ENCODE measurements around the gene SP2.
"Not testable (repeated sequence)": the region's sequence is repeated elsewhere in the genome, so short reads cannot be mapped to it uniquely, and the experiment has no call there.

Gene SP2

GRCh38 chr17:47918991-47919390 lies 23.0 kb downstream of the SP2 start:
- no peak for DNase-seq (ENCODE audit: low spot score)

- DNase-seq (ENCODE audit: low spot score) = not testable (repeated sequence)
Observed at GRCh38 chr17:47919889-47920288, 23.9 kb downstream of the SP2 start.

DNA sequence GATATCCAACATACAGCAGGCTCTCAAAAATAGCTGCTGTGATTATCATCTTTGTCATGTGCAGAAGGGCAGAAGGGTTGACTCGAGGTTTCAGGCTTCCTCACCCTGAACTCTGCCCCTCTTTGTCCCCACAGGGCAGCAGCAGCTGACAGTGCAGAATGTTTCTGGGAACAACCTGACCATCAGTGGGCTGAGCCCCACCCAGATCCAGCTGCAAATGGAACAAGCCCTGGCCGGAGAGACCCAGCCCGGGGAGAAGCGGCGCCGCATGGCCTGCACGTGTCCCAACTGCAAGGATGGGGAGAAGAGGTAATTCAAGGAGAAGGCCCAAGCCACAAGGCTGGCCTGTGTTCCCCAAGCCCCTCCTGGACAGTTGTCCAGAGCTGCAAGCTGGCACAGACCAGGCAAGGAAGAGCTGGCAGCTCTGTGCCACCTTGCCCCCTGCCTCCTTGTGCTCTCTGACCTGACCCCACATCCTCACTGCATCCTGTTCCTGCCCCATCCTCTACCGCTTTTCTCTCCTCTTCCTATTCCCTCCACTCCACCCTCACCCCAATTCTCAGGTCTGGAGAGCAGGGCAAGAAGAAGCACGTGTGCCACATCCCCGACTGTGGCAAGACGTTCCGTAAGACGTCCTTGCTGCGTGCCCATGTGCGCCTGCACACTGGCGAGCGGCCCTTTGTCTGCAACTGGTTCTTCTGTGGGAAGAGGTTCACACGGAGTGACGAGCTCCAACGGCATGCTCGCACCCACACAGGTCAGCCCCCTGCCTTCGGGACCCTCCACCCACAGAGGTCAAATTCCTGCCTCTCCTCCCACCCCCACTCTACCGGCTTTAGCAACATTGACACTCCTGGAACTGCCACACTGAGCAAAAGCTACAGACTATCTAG lies 29.0 kb downstream of the SP2 start:
- no peak for DNase-seq (ENCODE audit: low spot score)

- DNase-seq (ENCODE audit: low spot score) = no peak
Observed at GRCh38 chr17:47925678-47925988, 29.6 kb downstream of the SP2 start.

GRCh38 chr17:47927821-47928400 lies 31.9 kb downstream of the SP2 start:
- no peak for DNase-seq (ENCODE audit: low spot score)

GRCh38 chr17:47928415-47928814 lies 32.4 kb downstream of the SP2 start:
- no peak for DNase-seq (ENCODE audit: low spot score)

GRCh38 chr17:47929218-47930000 lies 33.4 kb downstream of the SP2 start:
- DNase-seq (ENCODE audit: low spot score) = peak; percentile 67

DNA sequence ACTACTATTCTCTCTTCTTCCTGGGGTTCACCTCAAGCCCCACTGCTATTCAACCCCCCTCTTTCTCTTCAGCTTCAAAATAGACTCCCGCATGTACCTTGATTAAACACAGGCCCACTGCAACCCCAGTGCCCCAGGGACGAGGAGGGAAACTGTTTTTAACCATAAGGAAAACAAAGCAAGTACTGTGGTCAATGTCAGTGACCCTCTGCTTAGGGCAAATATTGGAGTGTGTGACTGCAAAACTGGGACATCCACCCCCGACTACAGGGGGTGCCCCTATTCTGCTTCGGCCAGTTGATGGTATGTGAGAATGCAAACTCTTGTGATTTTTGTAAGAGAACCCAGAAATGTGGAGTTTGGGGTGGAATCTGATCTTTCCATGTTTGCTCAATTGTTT lies 35.8 kb downstream of the SP2 start:
- DNase-seq (ENCODE audit: low spot score) = no peak

GRCh38 chr17:47934856-47935255 lies 38.8 kb downstream of the SP2 start:
- DNase-seq (ENCODE audit: low spot score) = no peak

GRCh38 chr17:47935468-47935867 lies 39.4 kb downstream of the SP2 start:
- not testable (repeated sequence) for DNase-seq (ENCODE audit: low spot score)

DNA sequence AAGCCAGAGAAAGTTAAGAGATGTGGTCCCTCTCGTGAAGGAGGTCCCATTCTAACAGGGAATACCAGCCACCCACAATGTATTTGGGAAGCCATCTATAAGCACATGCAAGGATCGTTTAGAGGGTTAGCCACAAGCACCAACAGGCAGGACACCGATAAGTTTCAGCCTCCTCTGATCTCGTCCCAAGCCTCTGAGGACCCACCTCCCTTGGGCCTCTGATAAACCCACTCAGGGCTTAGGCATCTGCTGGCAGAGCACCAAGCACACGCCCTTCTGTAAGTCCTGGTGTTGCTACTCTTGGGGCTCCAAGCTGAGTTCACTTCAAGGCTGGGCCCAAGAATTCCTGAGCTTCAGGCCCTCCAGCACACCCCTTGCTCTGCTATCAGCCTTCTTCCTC lies 39.9 kb downstream of the SP2 start:
- no peak for DNase-seq (ENCODE audit: low spot score)

GRCh38 chr17:47937941-47938340 lies 41.9 kb downstream of the SP2 start:
- DNase-seq (ENCODE audit: low spot score) = no peak

- peak; percentile 52 for DNase-seq (ENCODE audit: low spot score)
Observed at GRCh38 chr17:47941246-47942095, 45.4 kb downstream of the SP2 start, which contains the start of gene PNPO. Gene PNPO (plus strand): TSS chr17:47941571. CDS start chr17:47941676, 105 bp downstream.

GRCh38 chr17:47942096-47942510 lies 46.1 kb downstream of the SP2 start:
- DNase-seq (ENCODE audit: low spot score) = no peak

DNA sequence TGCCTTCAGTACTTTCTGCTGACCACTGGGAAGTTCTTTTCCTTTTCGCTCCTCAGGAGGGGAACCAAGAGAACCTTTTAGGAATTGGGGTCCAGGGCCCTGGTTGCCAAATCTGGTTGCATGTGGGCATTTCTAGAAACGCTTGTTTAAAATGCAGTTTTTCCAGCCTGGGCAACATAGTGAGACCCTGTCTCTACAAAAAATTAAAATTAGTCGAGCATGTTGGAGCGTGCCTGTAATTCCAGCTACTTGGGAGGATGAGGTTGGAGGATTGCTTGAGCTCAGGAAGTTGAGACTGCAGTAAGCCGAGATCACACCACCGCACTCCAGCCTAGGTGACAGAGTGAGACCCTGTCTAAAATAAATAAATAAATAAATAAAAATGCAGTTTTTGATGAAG lies 46.5 kb downstream of the SP2 start:
- no peak for DNase-seq (ENCODE audit: low spot score)

- DNase-seq (ENCODE audit: low spot score) = no peak
Observed at GRCh38 chr17:47945080-47945479, 49.0 kb downstream of the SP2 start.

- DNase-seq (ENCODE audit: low spot score) = no peak
Observed at GRCh38 chr17:47945529-47946508, 49.8 kb downstream of the SP2 start.

DNA sequence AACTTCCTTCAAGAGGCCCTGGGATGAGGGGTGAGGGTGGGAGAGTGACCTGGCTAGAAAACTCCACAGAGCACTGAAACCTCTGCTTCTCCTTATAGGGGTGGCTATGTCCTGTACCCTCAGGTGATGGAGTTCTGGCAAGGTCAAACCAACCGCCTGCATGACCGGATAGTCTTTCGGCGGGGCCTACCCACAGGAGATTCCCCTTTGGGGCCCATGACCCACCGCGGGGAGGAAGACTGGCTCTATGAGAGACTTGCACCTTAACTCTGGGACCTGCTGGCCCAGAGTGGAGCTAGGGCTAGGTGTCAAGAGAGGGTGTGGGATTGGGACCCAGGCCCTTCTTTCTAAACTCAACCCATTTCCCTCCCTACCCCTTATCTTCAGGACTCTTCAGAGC lies 50.5 kb downstream of the SP2 start:
- DNase-seq (ENCODE audit: low spot score) = no peak

DNA sequence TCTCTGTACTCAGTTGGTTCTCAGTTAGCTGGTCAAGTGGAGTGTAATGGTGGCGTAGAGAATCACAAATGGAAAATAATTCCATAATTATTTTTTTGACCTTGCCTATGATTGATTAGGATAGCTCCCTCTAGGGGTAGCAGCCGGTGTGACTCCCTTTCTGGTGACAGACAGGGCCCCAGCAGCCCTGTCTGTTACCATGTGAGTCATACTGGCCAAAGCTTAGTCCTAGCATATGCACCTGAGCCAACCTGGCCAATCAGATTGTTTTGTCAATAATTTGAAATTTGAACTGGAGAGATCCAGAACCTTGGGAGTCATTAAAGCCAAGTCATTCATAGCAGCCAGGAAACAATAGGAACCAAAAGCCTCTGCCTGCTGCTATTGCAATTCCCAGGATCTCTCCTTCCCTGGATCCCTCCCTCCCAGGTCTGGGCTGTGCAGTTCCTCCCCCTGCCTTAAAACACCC lies 50.9 kb downstream of the SP2 start:
- DNase-seq (ENCODE audit: low spot score) = peak; percentile 89

DNA sequence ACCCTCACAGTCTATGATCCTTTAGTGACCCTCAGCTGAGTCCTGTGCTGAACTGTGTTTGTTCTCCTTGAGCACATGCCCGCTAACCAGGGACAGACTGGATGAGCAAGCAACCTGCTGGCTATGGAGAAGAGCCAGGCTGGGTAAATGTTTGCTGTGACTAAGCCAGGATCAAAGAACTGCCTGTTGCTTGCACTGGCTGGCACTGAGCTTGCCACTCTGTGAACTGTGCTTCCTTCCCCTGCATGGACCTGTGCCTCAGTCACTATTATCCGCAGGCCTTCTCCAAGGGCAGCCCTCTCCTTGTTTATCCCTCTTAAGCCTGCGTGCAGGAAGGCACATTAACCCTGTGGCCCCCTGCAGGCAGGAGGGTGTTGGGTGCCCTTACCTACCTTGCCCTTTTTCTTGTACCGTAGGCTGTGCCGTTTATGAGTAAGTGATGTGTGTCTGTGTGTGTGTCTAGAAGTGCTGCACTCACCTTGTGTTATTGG lies 52.7 kb downstream of the SP2 start:
- DNase-seq (ENCODE audit: low spot score) = peak; percentile 51
